Ramos (cell line): Measurements from ENCODE around the gene USP47.

Experiments
- in situ Hi-C: fragments of 300-500 bp; cut with MboI; formaldehyde crosslinking; loops from one replicate; pipeline ENCODE4 v1.14.3; 2022; ENCODE audit warnings: low sequenced_read_pairs; ENCODE audit not compliant: unreplicated experiment

USP47 gene

DNA sequence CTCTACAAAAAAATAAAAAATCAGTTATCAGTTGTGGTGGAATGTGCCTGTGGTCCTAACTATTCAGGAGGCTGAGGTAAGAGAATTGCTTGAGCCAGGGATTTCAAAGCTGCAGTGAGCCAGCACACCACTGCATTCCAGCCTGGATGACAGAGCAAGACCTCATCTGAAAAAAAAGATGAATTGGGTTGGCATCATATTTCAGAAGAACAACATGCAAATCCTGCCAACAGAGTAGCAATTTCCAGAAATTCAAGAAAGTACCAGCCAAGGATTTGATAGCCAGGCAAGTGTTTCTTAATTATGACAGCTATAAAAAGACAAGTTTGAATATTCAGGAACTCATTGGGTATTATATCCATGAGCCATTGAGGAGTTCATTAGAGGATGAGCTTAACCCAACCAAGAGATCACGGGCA lies 75.2 kb downstream of the USP47 start:
- in situ Hi-C loops: no loop called here

DNA sequence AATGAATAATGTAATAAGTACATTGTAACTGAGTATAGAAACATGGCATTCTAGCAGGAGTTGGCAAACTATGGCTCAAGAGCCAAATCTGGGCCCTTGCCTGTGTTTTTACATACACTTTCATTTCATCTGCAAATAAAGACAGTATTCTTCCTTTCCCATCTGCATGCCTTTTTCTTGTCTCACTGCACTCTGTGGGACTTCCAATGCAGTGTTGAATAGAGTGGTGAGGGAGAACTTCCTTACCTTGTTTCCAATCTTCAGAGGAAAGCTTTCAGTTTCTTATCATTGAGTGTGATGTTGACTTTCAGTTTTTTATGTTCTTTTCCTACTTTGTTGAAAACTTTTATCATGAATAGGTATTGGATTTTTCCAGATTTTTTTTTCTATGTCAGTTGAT lies 82.1 kb downstream of the USP47 start:
- in situ Hi-C loops: no loop called here

DNA sequence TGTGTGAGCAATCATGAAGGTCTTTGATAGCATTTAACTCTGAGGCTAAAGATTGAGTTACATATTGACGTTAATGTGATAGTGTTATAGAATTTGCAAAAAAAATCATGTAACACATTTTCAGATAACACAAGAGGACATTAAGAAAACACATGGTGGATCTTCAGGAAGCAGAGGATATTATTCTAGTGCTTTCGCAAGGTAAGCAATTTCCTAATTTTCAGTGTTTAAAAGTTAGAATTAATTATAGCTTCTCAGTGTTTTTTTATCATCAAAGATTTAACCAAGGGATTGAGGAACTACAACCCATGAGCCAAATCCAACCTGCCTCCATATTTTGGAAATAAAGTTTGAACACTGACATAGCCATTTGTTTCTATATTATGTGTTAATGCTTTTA lies 88.1 kb downstream of the USP47 start:
- in situ Hi-C loops: no loop called here

DNA sequence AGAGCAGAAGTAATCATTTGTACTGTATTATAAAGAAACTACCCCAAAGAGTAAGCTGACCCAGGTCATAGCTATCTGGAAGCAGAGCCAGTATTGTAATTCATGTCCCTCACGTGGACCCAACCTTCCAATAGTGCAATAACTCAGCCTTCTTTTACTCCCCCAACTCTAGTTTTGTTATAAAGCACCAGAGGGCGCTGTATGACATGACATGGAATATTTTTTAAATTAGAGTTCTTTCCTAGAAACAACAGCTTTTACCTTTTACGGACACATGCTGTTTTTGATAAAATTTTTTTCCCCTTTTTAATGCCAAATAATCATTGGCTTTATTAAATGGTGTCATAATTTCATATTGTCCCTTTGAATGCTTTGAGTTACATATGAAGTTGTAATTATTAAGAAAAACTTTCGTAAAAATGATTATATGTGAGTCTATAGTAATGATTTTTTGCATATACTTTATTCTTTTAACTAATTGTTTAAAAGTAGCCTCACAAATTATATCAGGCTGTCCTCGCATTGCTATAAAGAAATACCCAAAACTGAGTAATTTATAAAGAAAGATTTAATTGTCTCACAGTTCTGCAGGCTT lies 89.8 kb downstream of the USP47 start:
- in situ Hi-C loops: no loop called here

DNA sequence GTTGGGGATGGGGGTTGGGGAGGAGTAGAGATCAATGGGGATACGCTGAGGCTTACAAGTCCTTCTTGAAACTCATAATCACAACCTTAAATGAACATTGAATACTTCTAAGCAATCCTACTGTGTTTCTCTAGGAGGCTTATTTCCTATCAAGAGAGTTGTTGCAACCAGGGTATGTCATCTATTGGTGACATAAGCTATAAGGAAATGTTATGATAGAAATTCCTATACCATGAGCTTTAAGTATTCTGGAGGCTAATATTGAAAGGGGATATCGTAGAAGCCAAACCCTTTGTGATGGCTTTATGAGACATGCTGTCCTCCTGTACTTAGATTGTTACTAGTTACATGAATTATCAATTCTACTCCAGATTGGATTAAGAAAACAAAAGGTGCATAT lies 93.8 kb downstream of the USP47 start:
- in situ Hi-C loops: no loop called here

DNA sequence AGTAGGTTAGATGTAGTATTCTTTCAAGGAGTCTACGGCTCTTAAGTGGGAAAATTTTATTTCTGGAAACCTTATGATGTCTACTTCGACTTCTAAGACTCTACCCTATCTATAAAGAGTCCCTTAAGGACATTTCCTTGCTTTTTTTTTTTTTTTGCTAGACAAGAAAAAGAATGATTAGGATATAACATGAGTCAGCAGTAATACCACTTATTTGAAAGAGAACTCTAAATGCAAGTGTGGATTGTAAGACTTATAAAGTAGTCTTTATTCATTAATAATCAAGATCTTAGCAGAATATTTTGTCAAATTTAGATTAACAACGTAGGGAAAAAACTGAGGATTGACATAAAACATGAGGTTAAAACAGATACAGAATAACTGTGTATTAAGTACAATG lies 95.7 kb downstream of the USP47 start:
- in situ Hi-C loops: no loop called here

DNA sequence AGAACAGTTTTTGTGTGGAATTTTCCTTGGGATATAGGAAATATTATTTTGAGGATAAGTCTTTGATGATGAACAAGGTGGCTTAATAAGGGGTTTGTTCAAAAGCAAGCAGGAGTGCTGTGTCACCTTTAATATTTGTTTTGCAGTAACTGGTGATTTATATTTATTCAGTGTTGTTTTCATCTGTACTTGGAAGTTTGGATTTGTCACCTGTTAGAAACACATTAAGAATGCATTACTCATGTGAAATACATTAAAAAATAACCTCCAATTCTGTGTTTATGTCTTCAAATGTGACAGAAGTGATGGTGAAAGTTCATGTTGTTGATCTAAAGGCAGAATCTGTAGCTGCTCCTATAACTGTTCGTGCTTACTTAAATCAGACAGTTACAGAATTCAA lies 96.2 kb downstream of the USP47 start:
- in situ Hi-C loops: no loop called here

DNA sequence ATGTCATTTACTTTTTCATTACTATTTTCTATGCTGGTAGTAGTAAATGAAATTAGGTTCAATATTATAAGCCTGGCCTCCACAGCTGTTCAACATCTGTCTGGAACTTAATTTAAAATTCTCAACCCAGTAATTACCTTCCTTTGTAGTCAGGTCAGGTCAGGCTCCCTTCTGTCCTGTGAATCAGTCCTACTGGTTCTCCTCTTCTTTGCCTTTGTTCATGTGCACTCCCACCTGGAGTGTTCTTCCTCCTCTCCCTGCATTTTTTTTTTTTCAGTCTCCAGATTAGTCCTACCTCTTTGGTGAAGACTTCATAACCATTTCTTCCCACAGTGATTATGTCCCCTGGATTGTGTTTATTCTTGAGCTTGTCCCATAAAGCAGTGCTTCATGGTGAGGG lies 98.8 kb downstream of the USP47 start:
- in situ Hi-C loops: no loop called here

DNA sequence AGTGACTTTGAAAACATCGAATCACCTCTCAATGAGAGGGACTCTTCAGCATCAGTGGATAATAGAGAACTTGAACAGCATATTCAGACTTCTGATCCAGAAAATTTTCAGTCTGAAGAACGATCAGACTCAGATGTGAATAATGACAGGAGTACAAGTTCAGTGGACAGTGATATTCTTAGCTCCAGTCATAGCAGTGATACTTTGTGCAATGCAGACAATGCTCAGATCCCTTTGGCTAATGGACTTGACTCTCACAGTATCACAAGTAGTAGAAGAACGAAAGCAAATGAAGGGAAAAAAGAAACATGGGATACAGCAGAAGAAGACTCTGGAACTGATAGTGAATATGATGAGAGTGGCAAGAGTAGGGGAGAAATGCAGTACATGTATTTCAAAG lies 100.9 kb downstream of the USP47 start:
- in situ Hi-C loops: no loop called here

DNA sequence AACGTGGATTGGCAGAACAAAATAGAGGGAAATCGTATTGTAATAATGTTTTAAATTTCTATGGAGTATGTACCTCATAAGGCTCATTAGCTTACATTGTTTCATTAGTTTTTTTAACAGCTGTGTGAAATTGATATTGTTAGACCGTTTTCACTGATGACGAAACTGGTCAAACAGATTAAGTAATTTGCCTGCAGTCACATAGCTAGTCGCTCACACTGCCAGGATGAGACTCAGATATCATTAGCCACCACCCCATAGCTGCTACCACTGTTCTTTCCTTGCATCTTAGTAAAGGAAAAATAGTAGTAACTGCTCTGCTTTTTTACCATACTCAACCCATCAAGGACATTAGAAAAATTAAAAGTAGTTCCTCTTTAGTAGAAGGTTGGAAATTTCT lies 102.7 kb downstream of the USP47 start:
- in situ Hi-C loops: no loop called here

DNA sequence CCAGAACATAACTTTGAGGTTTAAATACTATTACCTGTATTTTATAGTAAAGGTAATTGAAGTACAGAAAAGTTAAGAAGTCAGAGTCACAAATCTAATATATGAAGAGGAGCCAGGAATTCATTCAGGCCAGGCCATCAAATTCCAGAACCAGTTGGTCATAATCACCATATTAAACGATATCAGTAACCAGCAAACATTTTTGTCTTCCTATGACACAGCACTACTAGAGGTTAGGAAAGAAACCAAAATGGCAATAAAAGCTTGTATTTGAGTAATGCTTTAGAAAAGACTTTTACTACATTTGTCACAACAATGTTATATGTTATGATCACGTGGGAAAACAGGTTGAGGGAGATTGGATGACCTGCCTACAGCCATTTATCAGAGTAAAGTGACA lies 104.4 kb downstream of the USP47 start:
- in situ Hi-C loops: no loop called here

DNA sequence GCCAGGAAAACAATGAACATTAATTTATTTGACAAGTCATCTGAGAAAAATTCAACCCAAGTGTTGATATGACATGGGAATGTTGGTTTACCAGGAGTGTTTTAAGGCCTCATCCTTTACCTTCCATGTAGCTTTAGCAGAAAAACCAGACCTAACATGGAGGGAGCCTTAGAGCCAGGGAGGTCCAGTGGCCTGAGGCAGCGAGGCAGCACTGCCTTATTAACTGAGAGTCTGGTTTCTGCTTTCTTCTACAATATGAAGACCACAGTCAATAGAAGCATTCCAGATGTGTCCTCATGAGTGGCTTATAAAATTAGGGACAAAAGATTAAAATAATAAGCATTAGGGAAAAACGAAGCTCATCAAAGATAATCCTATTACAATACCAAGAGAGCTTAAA lies 105.1 kb downstream of the USP47 start:
- in situ Hi-C loops: no loop called here

DNA sequence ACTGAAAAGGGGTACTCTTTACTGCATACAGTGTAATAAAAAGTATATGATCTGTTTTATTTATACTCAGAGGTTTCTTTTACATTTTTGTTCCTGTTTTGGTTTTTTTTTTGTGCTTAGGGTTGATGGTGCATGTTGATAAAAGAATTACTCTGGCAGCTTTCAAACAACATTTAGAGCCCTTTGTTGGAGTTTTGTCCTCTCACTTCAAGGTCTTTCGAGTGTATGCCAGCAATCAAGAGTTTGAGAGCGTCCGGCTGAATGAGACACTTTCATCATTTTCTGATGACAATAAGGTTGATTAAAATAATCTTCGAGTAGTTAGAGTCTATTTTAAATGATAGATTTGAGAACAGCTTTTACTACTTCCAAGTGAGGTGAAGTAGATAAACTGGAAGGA lies 106.1 kb downstream of the USP47 start:
- in situ Hi-C loops: no loop called here

DNA sequence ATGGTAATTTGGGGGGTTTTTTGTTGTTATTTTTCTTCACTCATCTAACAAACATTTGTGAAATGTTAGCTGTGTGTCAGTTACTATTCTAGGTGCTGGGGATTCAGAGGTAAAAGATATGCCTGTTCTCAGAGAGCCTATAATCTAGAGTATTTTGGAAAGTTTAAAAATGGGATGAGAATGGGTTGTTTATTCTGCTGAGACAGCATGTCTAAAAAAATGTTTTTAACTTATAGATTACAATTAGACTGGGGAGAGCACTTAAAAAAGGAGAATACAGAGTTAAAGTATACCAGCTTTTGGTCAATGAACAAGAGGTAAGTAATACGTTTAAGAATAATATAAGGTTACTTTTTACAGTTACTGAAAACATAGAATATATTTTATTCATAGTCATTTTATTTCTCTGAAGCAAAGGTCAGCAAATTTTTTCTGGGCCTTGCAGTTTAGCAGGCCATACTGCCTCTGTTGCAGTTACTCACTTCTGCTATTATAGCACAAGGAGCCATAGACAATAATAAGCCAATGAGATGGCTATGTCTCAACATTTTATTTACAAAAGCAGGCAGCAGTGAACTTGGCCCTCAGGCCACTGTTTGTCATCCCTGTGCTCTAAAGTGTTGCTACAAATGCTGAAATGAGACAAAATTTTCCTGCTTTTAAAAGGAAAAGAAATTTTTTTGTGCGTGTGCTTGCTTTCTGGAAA lies 106.6 kb downstream of the USP47 start:
- in situ Hi-C loops: no loop called here

DNA sequence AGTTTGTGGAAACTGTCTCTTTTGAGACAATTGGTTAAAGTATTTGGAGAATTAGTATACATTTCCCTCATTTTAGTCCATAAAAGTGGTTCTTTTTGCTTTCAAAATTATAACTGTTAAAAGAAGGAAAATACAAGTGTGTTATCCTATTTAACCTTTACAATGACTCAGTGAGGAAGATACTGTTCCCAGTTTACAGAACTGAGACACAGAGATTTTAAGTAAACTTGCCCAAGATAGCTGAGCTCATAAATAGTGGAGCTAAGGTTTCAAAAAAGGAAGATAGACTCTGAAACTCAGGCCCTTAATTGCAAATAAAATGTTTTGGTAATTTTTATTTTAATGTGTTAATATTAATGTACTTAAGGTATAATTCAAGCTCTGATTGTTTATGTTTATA lies 107.7 kb downstream of the USP47 start:
- in situ Hi-C loops: no loop called here

DNA sequence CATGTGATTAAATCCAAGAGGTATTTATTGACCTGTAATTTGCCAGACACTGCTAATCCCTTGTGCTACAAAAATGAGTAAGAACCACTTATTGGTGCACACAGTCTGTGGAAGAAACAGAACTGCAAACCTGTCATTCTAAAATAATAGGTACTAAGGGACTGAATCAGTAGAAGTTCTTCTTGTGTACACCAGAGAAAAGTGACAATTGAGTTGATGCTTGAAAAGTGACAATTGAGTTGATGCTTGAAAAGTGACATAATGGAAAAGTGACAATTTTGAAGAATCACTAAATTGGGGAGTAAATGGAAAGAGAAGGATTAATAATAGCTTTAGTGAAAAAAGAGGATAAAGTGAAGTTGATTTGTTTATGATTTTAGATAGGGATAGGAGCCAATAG lies 110.3 kb downstream of the USP47 start:
- in situ Hi-C loops: no loop called here

DNA sequence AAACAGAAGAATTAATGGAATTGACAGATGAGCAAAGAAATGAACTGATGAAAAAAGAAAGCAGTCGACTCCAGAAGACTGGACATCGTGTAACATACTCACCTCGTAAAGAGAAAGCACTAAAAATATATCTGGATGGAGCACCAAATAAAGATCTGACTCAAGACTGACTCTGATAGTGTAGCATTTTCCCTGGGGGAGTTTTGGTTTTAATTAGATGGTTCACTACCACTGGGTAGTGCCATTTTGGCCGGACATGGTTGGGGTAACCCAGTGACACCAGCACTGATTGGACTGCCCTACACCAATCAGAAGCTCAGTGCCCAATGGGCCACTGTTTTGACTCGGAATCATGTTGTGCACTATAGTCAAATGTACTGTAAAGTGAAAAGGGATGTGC lies 114.2 kb downstream of the USP47 start:
- in situ Hi-C loops: no loop called here

DNA sequence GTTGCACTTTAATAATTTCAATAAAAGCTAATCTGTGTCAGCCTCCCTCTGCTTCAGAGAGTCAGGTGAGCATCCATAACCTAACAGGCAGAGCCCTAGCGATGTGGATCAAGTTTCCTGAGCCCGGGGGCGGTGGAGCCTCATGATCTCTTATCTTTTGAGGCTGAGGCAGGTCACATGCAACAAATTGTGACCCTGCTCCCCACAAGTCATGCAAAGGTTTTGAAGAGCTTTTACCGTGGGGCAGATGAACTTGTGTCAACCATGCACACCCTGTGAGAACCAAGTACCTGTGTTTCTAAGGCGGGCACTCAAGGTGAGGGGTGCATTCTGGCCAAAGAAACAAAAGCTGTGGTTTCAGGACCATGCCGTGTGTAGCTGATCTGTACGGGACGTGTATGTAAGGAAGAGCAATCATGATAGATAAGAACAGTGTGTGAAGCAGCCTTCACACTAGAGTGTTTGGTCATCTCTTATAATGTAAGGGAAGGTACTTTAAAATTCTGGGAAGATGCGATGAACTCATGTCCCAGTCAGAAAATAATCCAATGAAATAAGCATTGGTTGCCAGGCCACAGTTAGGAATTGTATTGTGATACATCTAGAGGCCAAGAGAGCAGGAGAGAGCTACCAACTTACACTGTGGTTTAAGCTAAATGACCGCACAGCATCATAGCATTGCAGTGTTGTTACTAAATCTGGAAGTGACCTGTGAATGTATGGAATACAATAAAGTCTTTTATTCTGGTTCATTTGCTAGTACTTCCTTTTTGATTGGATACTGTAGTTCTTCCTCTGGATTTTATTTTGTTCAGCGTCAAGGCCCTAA lies 116.8 kb downstream of the USP47 start:
- in situ Hi-C loops: no loop called here

DNA sequence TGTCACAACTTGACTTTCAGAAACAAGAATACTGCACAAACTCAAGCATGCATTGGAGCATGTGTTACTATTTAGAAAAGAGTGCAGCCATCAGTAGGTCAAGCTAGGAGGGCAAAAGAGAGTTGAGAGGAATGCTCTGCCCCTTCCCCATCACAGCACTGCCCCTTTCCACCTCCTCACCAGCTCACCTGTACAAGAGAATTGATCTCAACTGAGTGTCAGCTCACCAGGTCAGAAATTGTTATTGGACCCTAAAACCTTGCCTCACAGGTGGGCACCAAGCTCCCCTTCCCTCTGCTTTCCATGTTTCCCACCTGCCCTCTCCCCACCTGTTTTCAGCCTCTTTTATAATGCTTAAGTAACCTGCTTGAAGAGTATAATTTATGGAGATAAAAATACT lies 117.8 kb downstream of the USP47 start:
- in situ Hi-C loops: no loop called here

DNA sequence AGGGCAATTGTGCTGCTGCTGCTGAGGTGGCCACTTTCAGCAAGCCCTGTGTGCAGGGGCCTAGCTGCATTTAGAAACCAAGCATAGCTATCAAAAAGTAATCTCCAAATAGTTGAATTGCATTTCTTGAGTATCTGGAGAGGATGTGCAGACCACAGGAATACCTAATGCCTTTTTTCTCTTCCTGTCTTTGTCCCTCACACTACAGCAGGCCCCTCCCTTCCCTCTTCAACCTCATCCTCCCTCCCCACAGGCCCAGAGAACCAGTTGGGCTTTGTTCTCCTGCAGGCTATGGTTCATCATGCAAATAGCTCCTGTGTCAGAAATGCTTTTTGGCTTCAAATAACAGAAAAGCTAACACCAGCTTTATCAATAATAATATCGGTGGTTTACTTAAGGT lies 118.9 kb downstream of the USP47 start:
- in situ Hi-C loops: no loop called here

DNA sequence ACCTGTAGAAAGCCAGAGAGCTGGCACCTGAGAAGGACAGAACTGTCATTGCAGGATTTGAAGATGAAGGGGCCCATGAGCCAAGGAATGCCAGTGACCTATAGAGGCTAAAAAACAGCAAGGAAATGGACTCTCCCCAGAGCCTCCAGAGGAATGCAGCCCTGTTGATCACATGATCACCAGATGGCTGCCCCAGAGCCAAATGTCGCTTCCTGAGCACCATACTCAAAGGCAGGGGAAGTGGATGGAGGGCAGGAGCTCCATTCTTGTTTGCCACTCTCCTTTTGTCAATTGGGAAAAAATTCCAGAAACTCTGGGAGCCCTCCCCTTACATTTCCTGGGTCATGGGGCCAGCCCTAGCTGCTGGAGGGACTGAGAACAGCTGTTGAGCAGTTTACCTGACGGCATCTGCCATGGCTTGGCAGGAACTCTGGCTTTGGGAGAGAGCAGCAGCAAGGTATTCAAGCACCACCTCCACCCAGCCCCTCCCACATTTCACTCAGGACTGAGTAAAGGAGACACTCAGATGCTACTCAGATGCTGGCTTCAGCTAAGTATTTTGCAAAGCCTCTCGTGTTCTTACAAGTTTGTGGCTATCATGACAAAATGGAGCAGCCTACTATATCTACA lies 119.7 kb downstream of the USP47 start:
- in situ Hi-C loops: no loop called here
